Parathyroid adenoma (tissue), 2 donors: ENCODE measurements around the gene TMEM200A.

Source experiments
- H2AFZ ChIP-seq: fragments of 300-600 bp; sonication (generic); one replicate; pipeline ENCODE4 v1.7.0; 2017; ENCODE audit warnings: antibody characterized with exemption, mild to moderate bottlenecking
- H3K27ac ChIP-seq: fragments of 300-600 bp; sonication (generic); one replicate; pipeline ENCODE4 v1.7.0; 2017
- H3K27me3 ChIP-seq: fragments of 300-600 bp; sonication (generic); one replicate; pipeline ENCODE4 v1.7.0; 2017; ENCODE audit warnings: low read length; ENCODE audit not compliant: control insufficient read depth, insufficient read depth
- H3K36me3 ChIP-seq: fragments of 300-600 bp; sonication (generic); one replicate; pipeline ENCODE4 v1.7.0; 2017; ENCODE audit warnings: low read length; ENCODE audit not compliant: control insufficient read depth, insufficient read depth
- H3K4me1 ChIP-seq: fragments of 300-600 bp; sonication (generic); one replicate; pipeline ENCODE4 v1.7.0; 2017; ENCODE audit warnings: control low read depth
- H3K4me2 ChIP-seq: fragments of 300-600 bp; sonication (generic); one replicate; pipeline ENCODE4 v1.7.0; 2017; ENCODE audit warnings: low read length
- H3K4me3 ChIP-seq: fragments of 300-600 bp; sonication (generic); one replicate; pipeline ENCODE4 v1.7.0; 2017; ENCODE audit warnings: low read depth, low read length
- H3K79me2 ChIP-seq: fragments of 300-600 bp; sonication (generic); one replicate; pipeline ENCODE4 v1.7.0; 2017; ENCODE audit warnings: control low read depth
- H3K9ac ChIP-seq: fragments of 300-600 bp; sonication (generic); one replicate; pipeline ENCODE4 v1.7.0; 2017; ENCODE audit warnings: mild to moderate bottlenecking
- H3K9me3 ChIP-seq: fragments of 300-600 bp; sonication (generic); one replicate; pipeline ENCODE4 v1.7.0; 2017; ENCODE audit warnings: low read length; ENCODE audit not compliant: control insufficient read depth
- TF ChIP-seq, protein P1 (sequence below): fragments of 300-600 bp; sonication (generic); IDR thresholded peaks from one replicate; pipeline ENCODE4 v1.7.0; 2017; ENCODE audit warnings: antibody characterized with exemption, mild to moderate bottlenecking
- donor health status: primary hyperparathyroidism.

TMEM200A gene

DNA sequence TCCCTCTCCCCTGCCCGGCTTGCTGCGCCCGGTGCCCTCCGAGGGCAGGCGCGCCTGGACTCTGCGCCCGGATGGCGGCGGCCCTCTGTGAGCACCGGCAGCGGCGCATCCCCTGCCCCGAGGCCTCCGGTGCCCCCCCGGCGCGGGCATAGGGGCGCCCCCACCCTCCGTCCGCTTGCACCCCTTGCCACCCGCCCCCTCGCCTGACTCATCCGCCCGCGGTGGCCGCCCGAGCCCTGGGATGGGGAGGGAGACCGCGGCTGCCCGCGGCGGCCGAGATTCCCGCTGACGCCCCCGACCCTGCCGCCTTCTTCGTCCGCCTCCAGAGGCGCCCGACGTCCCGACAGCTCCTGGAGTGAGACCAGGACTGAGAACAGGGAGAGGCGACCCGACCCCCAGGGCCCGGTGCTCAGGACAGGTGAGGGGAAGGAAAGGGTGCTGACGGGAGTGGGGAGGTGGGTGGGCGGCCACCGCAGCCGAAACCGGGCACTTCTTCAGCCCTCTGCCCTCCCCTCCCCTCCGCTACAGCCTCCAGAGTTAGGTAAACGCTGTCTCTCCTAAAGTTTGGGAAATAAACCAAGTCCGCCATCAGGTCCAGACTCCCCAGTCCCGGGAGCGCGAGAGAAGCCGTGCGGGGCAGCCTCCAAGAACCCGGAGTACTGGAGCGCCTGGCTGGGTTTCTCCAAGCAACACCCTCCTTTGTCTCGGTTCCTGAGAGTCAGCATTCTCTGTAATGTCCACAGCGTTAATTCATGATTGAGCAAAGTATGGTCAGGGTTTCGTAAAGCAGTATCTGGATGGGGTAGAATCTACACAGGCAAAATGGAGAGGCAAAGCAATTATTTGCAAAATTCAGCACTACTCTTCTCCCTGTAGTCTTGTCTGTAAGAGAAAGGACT, 539 bp downstream of the TMEM200A start:
- Histone ChIP-seq H3K4me2 (peak overlapping the region; percentile 78), H3K4me3 (peak overlapping the region; percentile 59), H3K9me3 (no peaks in the 10 kb centered on the region), H3K27me3 (peaks cover 4% of the 10 kb centered on the region), H3K27ac (no peak overlapping the region), H3K79me2 (no peaks in the 10 kb centered on the region), H3K36me3 (peaks cover 2% of the 10 kb centered on the region), H3K4me1 (no peaks in the 10 kb centered on the region), H3K9ac (no peak overlapping the region), H2AFZ (peak overlapping the region; percentile 68)
- TF ChIP-seq, protein P1, sequence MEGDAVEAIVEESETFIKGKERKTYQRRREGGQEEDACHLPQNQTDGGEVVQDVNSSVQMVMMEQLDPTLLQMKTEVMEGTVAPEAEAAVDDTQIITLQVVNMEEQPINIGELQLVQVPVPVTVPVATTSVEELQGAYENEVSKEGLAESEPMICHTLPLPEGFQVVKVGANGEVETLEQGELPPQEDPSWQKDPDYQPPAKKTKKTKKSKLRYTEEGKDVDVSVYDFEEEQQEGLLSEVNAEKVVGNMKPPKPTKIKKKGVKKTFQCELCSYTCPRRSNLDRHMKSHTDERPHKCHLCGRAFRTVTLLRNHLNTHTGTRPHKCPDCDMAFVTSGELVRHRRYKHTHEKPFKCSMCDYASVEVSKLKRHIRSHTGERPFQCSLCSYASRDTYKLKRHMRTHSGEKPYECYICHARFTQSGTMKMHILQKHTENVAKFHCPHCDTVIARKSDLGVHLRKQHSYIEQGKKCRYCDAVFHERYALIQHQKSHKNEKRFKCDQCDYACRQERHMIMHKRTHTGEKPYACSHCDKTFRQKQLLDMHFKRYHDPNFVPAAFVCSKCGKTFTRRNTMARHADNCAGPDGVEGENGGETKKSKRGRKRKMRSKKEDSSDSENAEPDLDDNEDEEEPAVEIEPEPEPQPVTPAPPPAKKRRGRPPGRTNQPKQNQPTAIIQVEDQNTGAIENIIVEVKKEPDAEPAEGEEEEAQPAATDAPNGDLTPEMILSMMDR = no peak

DNA sequence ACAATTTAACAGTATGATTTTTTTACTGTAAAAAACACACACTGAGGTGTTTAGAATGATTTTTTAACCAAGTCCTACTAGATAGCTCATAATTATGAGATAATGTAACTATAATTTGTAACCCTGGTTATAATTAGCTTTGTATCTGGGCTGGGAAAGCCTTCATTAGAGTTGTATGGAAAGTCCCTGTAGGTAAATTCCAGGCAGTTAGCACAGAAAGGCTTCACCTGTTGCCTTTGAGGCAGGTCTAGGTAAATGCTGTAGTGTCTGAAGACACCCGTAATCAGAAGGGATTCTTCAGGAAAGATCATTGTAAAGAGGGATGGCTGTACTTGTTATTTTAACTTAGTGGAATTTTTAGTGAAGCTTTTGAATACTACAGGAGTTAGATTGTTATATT, 1.9 kb downstream of the TMEM200A start:
- Histone ChIP-seq H3K36me3 (peaks cover 2% of the 10 kb centered on the region), H3K27ac (no peak overlapping the region), H2AFZ (no peak overlapping the region), H3K79me2 (no peaks in the 10 kb centered on the region), H3K4me1 (no peaks in the 10 kb centered on the region), H3K9me3 (no peaks in the 10 kb centered on the region), H3K4me3 (no peak overlapping the region), H3K9ac (no peak overlapping the region), H3K27me3 (peaks cover 4% of the 10 kb centered on the region), H3K4me2 (no peak overlapping the region)
- TF ChIP-seq, protein P1 = no peak

DNA sequence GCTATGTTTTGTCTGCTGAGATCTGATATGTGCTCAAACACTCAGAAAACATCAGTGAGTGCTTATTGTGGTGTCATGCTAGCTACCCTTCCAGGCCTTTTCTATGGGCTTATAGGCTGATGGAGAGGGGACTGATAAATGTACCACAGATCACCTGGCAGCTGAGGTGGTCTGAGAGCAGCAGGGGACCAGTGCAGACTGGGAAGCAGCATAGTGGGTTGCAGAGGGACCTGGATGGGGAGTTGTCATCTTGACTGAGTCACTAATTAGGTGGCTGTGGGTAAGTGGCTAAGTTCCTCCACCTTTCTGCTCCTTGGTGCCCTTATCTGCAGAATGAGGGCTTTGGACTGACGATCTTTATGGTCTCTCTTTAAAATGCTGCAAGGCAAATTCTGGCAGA, 2.8 kb downstream of the TMEM200A start:
- peaks cover 4% of the 10 kb centered on the region for H3K27me3 ChIP-seq
- H3K9ac ChIP-seq = no peak overlapping the region
- no peaks in the 10 kb centered on the region for H3K9me3 ChIP-seq
- no peak overlapping the region for H3K27ac ChIP-seq
- H3K4me1 ChIP-seq = no peaks in the 10 kb centered on the region
- H3K4me2 ChIP-seq = no peak overlapping the region
- TF ChIP-seq, protein P1 = no peak
- no peaks in the 10 kb centered on the region for H3K79me2 ChIP-seq
- no peak overlapping the region for H2AFZ ChIP-seq
- no peak overlapping the region for H3K4me3 ChIP-seq
- peaks cover 2% of the 10 kb centered on the region for H3K36me3 ChIP-seq

DNA sequence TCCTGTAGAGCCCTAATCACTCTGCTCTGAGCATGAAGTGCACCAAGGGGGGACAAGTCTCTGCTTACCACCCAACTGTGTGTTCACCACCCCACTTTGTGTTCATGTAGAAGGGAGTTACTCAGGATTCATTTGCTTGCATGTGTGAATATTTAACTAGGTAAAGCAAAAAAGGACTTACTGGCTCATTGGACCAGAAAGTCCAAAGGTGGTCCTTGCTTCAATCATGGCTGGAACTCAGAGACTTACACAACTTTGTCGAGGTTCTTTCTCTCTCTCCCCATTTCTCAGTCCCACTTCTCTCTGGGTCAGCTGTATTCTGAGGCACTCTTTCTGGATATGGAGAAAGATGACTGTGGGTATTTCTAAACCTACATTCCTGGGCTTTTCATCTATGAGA, 4.0 kb downstream of the TMEM200A start:
- Histone ChIP-seq H3K36me3 (peaks cover 2% of the 10 kb centered on the region), H2AFZ (no peak overlapping the region), H3K79me2 (no peaks in the 10 kb centered on the region), H3K4me1 (no peaks in the 10 kb centered on the region), H3K27ac (no peak overlapping the region), H3K4me3 (no peak overlapping the region), H3K4me2 (no peak overlapping the region), H3K27me3 (peaks cover 4% of the 10 kb centered on the region), H3K9ac (no peak overlapping the region), H3K9me3 (no peaks in the 10 kb centered on the region)
- TF ChIP-seq, protein P1 = no peak
